Fibroblast of pulmonary artery (primary cell): ENCODE measurements around the gene FSTL5.

Source experiments
- DNase-seq: peaks from one replicate; pipeline ENCODE4 v3.0.0-alpha.2; 2010; ENCODE audit warnings: low read depth
- H3K4me3 ChIP-seq: replicated peaks from 2 replicates; pipeline ENCODE4 v1.5.1; 2011; ENCODE audit warnings: low read depth, mild to moderate bottlenecking, control low read depth, low read length, moderate library complexity
- CTCF ChIP-seq: IDR thresholded peaks from 2 replicates; pipeline ENCODE4 v1.5.1; 2011; ENCODE audit warnings: mild to moderate bottlenecking, control low read depth, low read length, inconsistent platforms; ENCODE audit errors: missing control alignments

FSTL5 gene

GRCh38 chr4:161948026-161948770 is 215.6 kb downstream of the FSTL5 start:
- H3K4me3 ChIP-seq: no peak overlapping the region
- no peak for TF ChIP-seq CTCF
- DNase-seq: no peak

GRCh38 chr4:161937596-161937995 is 226.2 kb downstream of the FSTL5 start:
- TF ChIP-seq CTCF: no peak
- no peak for DNase-seq
- no peak overlapping the region for H3K4me3 ChIP-seq

- peak; percentile 51 for DNase-seq
- no peak for TF ChIP-seq CTCF
- H3K4me3 ChIP-seq: no peak overlapping the region
Measured at GRCh38 chr4:161936625-161937550, 226.9 kb downstream of the FSTL5 start.

- TF ChIP-seq CTCF: no peak
- no peak for DNase-seq
- H3K4me3 ChIP-seq: no peak overlapping the region
Measured at GRCh38 chr4:161931089-161931488, 232.7 kb downstream of the FSTL5 start.

GRCh38 chr4:161929956-161930355 is 233.8 kb downstream of the FSTL5 start:
- no peak for TF ChIP-seq CTCF
- DNase-seq: peak; percentile 31
- no peak overlapping the region for H3K4me3 ChIP-seq

- no peak overlapping the region for H3K4me3 ChIP-seq
- DNase-seq: no peak
- TF ChIP-seq CTCF: no peak
Measured at GRCh38 chr4:161926033-161926828, 237.6 kb downstream of the FSTL5 start.
